Spleen (tissue), 11 donors: ENCODE results near the gene ZNF621. TPM values are rescaled to one million over a fixed set of nuclear protein-coding genes. Genes with fewer than 3 reads are reported as not detected.

Source experiments
- DNase-seq: peaks from one replicate; pipeline ENCODE4 v3.0.0-alpha.2; 2020
- H3K27ac ChIP-seq, 8 donors: fragments of 200-600 bp; sonication (generic) in 7 of 8; 1 replicate in 4 of 8; 2 replicates in 4 of 8; pipeline versions ENCODE4 v1.5.0 to v1.8.0; 2016 to 2021; ENCODE audit warnings: inconsistent platforms in 4 of 8, mild to moderate bottlenecking in 4 of 8, moderate library complexity in 1 of 8
- H3K27me3 ChIP-seq, 7 donors: fragments of 200-600 bp; sonication (generic) in 6 of 7; replicated peaks in 1 of 7; 1 replicate in 4 of 7; 2 replicates in 3 of 7; pipeline versions ENCODE4 v1.5.0 to v1.8.0; 2016 to 2021; ENCODE audit warnings: inconsistent platforms in 3 of 7, mild to moderate bottlenecking in 1 of 7
- H3K36me3 ChIP-seq, 6 donors: fragments of 200-600 bp; sonication (generic) in 5 of 6; 1 replicate in 4 of 6; 2 replicates in 2 of 6; pipeline versions ENCODE4 v1.5.0 to v1.8.0; 2016 to 2021; ENCODE audit warnings: inconsistent platforms in 2 of 6
- H3K4me1 ChIP-seq, 6 donors: fragments of 200-600 bp; sonication (generic) in 5 of 6; 1 replicate in 3 of 6; 2 replicates in 3 of 6; pipeline versions ENCODE4 v1.5.0 to v1.8.0; 2016 to 2021; ENCODE audit warnings: inconsistent platforms in 3 of 6
- H3K4me3 ChIP-seq, 8 donors: fragments of 200-600 bp; sonication (generic) in 7 of 8; 1 replicate in 4 of 8; 2 replicates in 4 of 8; pipeline versions ENCODE4 v1.5.0 to v1.8.0; 2016 to 2021; ENCODE audit warnings: inconsistent platforms in 4 of 8, mild to moderate bottlenecking in 4 of 8, moderate library complexity in 2 of 8
- H3K9me3 ChIP-seq, 8 donors: fragments of 200-600 bp; sonication (generic) in 7 of 8; 1 replicate in 4 of 8; 2 replicates in 4 of 8; pipeline versions ENCODE4 v1.5.0 to v1.8.0; 2016 to 2021; ENCODE audit warnings: inconsistent platforms in 4 of 8
- CTCF ChIP-seq, 11 experiments: fragments of 200-600 bp in 7 of 11; fragments of 450-650 bp in 4 of 11; sonication (generic) in 4 of 11; IDR thresholded peaks in 8 of 11; conservative IDR thresholded peaks in 3 of 11; 1 replicate in 7 of 11; 2 replicates in 4 of 11; pipeline versions ENCODE4 v1.4.0 to v1.8.0; 2016 to 2021; ENCODE audit warnings: antibody characterized with exemption in 11 of 11, inconsistent platforms in 4 of 11, mild to moderate bottlenecking in 1 of 11
- POLR2A ChIP-seq, 3 donors: fragments of 450-650 bp; IDR thresholded peaks; one replicate each; pipeline ENCODE4 v1.5.1; 2017; ENCODE audit warnings: antibody characterized with exemption in 3 of 3, mild to moderate bottlenecking in 1 of 3
- POLR2AphosphoS5 ChIP-seq, 3 donors: sonication (generic); formaldehyde crosslinking; IDR thresholded peaks; one replicate each; pipeline ENCODE4 v1.5.1; 2017; ENCODE audit warnings: antibody characterized with exemption in 3 of 3
- WGBS, 5 donors: extraction: QIAGEN DNeasy Blood & Tissue Kit in 3 of 5; methylation state at CpG; one replicate each; pipeline versions ENCODE4 v1.1.5 to v1.1.7; 2013 to 2018; 5-methylcytosine and 5-hydroxymethylcytosine counted together
- intact Hi-C: fragments of 100-400 bp; cut with DNase I; formaldehyde crosslinking; loops from one replicate; pipeline ENCODE4 v1.15.0; 2023; ENCODE audit warnings: low total_unique reads
- polyA plus RNA-seq, 3 donors: library from polyadenylated mRNA; stranded (reverse); fragments of 200-250 nt; gene quantifications; one replicate each; pipeline ENCODE4 v1.2.1, GENCODE V29; 2013
- total RNA-seq, 7 donors: library from RNA; depleted of rRNA in 3 of 7; stranded (reverse); fragments of >200 nt in 3 of 7; fragmentation: NEBNext Ultra II Directional in 4 of 7; extraction: Animal tissue kit (Norgen Biotek cat#: 25700) in 4 of 7; gene quantifications; one replicate each; pipeline versions ENCODE4 v1.1.0 to v1.2.1, GENCODE V29; 2016 to 2021
- donor health status: healthy with polysubstance abuse.
- donor health status: DM: no; HTN: no; CAD: no; lungs with moderate emphysema.
- donor health status: DM: no; HTN: no; CAD: no.
- donor health status: Bipolar disorder and iron deficiency.
- donor health status: healthy.
- donor health status: DM: no; HTN: no; CAD: no.
- donor health status: DM: yes; HTN: yes; CAD: no.

The ZNF621 gene
- total and polyA plus RNA-seq, 10 donors, result 7.3 to 28.0 (median 21.1) TPM

GRCh38 chr3:40584625-40585189, 59.9 kb downstream of the ZNF621 start:
- Histone ChIP-seq H3K9me3 (no peaks in the 10 kb centered on the region), H3K4me3 (no peak overlapping the region), H3K27ac (peak overlapping the region in 1 of 8 donors; percentile 17), H3K27me3 (peaks cover 0 to 10% (median 3%) of the 10 kb centered on the region in 7 donors), H3K36me3 (no peaks in the 10 kb centered on the region), H3K4me1 (peaks cover 0 to 22% (median 12%) of the 10 kb centered on the region in 6 donors)
- TF ChIP-seq POLR2AphosphoS5 (IDR thresholded peaks at IDR 0.05) (peak; percentile 45 to 78 (median 69)), CTCF (IDR thresholded peaks at IDR 0.05 in 8 of 11, conservative IDR thresholded peaks at IDR 0.05 in 3 of 11) (peak; percentile 68 to 95 (median 92)), POLR2A (IDR thresholded peaks at IDR 0.05) (no peak)
- intact Hi-C loops, result loop anchor here (2.0 to 10.0 kb wide), 5 partner anchors 257 to 1296 kb away; no protein-coding TSS in a partner anchor
- DNase-seq, result peak; percentile 94
- WGBS, 5 donors, result 33 to 51% (median 39%) methylated on average over 9 to 15 of the region's 15 CpGs

GRCh38 chr3:40585381-40586016, 60.7 kb downstream of the ZNF621 start:
- Histone ChIP-seq H3K9me3 (no peaks in the 10 kb centered on the region), H3K4me3 (no peak overlapping the region), H3K27ac (no peak overlapping the region), H3K27me3 (peaks cover 0 to 9% (median 0%) of the 10 kb centered on the region in 7 donors), H3K4me1 (peaks cover 0 to 21% (median 12%) of the 10 kb centered on the region in 6 donors), H3K36me3 (no peaks in the 10 kb centered on the region)
- intact Hi-C loops, result loop anchor here (2.0 to 10.0 kb wide), 3 partner anchors 619 to 1295 kb away; no protein-coding TSS in a partner anchor
- 78 to 93% (median 84%) methylated on average over 6 of the region's 6 CpGs for WGBS, 5 donors
- DNase-seq, result no peak
- TF ChIP-seq POLR2AphosphoS5 (IDR thresholded peaks at IDR 0.05) (no peak), POLR2A (IDR thresholded peaks at IDR 0.05) (no peak), CTCF (IDR thresholded peaks at IDR 0.05 in 8 of 11, conservative IDR thresholded peaks at IDR 0.05 in 3 of 11) (no peak)

DNA sequence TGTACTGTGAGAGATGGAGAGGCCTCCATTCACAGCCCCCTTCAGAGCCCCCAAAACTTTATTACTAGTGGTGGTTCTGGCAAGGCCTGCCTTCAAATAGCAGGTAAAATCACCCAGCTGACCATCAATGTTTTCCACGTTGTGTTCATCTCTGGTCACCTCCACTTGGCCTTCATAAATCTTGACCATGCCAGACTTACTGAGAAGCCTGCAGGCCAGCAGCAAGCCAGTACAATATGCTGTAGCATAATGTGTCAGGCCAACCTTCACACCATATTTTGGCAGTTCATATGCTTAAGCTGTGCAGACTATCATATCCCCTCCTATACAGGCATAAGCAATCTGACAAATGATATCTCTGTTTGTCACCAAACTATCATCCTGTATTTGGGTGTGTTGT, 62.1 kb downstream of the ZNF621 start:
- H3K9me3 ChIP-seq, result no peaks in the 10 kb centered on the region
- peaks cover 0 to 21% (median 12%) of the 10 kb centered on the region in 6 donors for H3K4me1 ChIP-seq
- H3K27me3 ChIP-seq, result peaks cover 0 to 10% (median 0%) of the 10 kb centered on the region in 7 donors
- intact Hi-C loops, result loop anchor here (10.0 kb wide), 2 partner anchors 618 to 1128 kb away; no protein-coding TSS in a partner anchor
- H3K36me3 ChIP-seq, result no peaks in the 10 kb centered on the region
- 75 to 100% (median 89%) methylated on average over 1 of the region's 1 CpG for WGBS, 5 donors
- no peak overlapping the region for H3K27ac ChIP-seq
- no peak for DNase-seq
- H3K4me3 ChIP-seq, result no peak overlapping the region
- TF ChIP-seq CTCF (IDR thresholded peaks at IDR 0.05 in 8 of 11, conservative IDR thresholded peaks at IDR 0.05 in 3 of 11) (no peak), POLR2AphosphoS5 (IDR thresholded peaks at IDR 0.05) (no peak)

- Histone ChIP-seq H3K27ac (no peak overlapping the region), H3K4me3 (no peak overlapping the region), H3K4me1 (peaks cover 0 to 21% (median 11%) of the 10 kb centered on the region in 6 donors), H3K27me3 (peaks cover 0 to 15% (median 0%) of the 10 kb centered on the region in 7 donors), H3K36me3 (no peaks in the 10 kb centered on the region), H3K9me3 (no peaks in the 10 kb centered on the region)
- peak in 1 of 11 experiments; percentile 6 for TF ChIP-seq CTCF (IDR thresholded peaks at IDR 0.05 in 8 of 11, conservative IDR thresholded peaks at IDR 0.05 in 3 of 11)
- TF ChIP-seq POLR2AphosphoS5 (IDR thresholded peaks at IDR 0.05), result no peak
- intact Hi-C loops, result loop anchor here (10.0 kb wide), 2 partner anchors 616 to 1126 kb away; no protein-coding TSS in a partner anchor
- DNase-seq, result no peak
- WGBS, 5 donors, result 85 to 93% (median 91%) methylated on average over 5 of the region's 5 CpGs
Measured at GRCh38 chr3:40588406-40588805, 63.6 kb downstream of the ZNF621 start.
